T-helper 9 cell (primary cell): ENCODE data around the gene DNAI4.
"Not testable (repeated sequence)": the region's sequence is repeated elsewhere in the genome, so short reads cannot be mapped to it uniquely, and the experiment has no call there.

ENCODE experiments used
- DNase-seq: peaks from one replicate; pipeline ENCODE4 v3.0.0-alpha.2; 2020

DNAI4 gene

DNA sequence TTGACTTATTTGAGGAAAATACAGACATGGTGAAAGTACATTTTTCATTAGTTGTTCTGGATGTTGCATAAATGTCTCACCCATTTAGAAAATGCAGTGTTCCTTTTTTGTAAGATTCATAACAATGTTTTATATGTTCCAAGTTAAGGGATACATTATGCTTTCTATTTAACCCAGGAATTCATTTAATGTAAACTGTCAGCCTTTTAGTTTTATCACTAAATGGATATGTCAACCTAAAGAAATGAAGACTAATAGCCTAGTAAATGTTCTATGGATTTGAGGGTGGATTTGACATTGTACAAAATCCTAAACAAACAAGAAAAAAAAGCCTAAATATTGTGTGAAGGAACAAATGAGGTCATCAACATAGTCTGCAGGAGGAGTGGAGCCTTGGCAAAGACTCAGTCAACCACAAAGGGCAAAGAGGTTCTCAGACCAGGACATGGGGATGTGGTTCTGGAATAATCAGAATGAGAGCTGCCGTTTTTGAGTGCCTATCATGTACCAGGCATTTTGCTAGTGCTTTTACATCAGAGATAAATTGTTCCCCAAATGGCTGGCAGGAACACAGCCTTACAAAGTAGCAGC is 114.8 kb downstream of the DNAI4 start:
- no peak for DNase-seq

DNA sequence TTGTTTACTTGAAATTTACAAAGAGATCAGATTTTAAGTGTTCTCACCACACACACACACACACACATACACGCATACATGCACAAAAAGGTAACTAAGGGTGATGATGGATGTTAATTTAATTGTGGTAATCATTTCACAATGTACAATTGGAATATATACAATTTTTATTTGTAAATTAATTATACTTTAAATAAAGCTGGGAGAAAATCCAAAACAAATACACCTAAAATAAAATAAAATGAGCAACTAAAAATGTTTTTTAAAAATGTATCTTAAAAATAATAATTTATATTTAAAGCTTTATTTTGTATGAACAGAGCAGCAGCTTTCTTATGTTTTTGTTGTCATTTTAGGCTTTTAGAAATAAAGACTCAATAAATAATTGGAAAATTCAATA is 115.4 kb downstream of the DNAI4 start:
- DNase-seq = no peak

DNA sequence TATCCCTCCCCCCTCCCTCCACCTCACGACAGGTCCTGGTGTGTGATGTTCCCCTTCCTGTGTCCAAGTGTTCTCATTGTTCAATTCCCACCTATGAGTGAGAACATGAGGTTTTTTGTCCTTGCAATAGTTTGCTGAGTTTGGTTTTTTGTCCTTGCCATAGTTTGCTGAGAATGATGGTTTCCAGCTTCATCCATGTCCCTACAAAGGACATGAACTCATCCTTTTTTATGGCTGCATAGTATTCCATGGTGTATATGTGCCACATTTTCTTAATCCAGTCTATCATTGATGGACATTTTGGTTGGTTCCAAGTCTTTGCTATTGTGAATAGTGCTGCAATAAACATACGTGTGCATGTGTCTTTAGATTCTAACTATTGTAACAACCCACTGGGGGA is 128.8 kb downstream of the DNAI4 start:
- not testable (repeated sequence) for DNase-seq

DNA sequence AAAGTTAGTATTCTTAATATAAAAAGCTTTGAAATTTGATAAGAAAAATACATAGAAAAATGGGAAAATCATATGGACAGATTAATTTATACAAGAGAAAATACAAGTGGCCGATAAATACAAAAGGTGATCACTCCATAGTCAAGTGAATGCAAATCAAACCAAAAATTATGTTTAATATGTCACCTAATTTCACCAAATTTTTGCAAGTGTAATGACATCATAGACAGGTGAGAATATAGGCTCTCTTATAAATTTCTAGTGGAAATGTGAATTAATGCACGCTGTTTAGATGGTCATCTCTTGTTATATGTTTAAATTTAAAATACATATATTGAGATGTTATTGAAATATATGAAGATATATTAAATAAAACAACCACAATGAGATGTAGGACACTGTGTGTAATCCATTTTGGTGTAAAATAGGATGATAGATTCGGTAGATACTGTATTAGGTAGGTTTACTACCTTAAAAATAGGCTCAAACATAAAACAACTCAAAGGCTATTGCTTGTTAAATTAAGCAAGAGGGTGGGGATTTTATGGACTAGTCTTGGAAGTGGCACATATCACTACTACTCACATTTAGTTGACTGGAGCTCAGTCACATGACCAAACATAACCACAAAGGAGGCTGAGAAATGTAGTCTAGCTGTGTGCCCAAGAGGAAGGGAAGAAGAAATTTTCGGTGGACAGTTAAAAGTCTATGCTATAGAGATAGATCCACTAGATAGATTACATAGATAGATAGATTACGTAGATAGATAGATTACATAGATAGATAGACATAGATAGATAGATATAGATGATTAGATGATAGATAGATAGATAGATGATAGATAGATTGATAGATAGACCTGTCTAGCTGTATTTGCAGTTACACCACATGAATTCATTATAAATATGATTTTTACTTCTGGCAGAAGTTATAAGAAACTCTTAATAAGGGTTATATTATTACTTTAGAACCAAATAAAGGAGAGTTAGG is 132.7 kb downstream of the DNAI4 start:
- no peak for DNase-seq

DNA sequence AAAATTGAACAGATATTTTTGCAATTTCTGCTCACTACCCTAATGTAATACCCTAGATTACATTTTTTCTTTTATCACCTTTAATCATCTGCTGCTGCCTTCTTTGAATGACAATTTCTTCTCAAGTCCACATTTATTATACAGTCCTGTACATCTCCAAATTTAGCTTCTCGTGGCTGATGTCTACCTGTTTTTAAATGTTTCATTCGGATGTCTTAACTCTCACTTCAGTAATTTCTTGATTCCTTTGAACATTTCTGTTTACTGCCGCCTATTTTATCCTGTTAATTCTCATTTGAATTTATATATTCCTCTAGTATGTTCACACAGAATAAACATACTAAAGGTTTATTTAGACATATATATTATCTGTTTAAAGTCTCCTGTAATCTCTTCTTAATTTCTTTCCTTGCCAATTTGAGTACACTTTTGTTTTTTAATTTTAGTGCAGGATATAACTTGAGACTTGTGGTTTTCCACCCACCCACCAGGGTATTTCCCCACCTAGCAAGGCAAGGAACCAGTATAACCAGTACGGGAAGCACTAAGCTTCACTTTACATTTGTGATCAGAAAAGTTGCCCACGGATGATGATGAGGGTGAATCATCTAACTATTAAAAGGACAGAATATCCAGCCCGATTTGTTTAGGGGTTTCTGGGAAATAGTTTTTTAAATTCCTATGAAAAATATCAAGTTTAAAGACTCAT is 136.3 kb downstream of the DNAI4 start:
- DNase-seq = no peak

DNA sequence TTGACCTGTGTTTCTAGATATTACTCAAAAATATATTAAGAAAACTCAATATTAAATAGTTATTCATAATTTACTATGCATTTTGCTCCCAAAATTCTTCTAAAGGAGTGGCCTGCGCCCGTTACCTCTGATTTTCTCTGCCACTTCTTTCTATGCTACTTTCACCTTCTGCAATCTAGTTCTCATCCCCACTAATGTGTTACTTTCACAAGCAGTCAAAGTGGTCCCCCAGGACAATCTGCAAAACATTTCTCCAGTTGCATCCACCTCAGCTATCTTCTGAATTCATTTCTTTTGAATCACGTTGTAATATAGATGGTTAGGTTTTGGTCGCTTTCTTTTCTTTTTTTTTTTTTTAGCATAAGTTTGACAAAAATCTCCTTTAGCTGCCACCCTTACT is 137.0 kb downstream of the DNAI4 start:
- no peak for DNase-seq

DNA sequence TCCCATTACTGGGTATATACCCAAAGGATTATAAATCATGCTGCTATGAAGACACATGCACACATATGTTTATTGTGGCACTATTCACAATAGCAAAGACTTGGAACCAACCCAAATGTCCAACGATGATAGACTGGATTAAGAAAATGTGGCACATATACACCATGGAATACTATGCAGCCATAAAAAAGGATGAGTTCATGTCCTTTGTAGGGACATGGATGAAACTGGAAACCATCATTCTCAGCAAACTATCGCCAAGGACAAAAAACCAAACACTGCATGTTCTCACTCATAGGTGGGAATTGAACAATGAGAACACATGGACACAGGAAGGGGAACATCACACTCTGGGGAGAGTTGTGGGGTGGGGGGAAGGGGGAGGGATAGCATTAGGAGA is 138.9 kb downstream of the DNAI4 start:
- DNase-seq = not testable (repeated sequence)

DNA sequence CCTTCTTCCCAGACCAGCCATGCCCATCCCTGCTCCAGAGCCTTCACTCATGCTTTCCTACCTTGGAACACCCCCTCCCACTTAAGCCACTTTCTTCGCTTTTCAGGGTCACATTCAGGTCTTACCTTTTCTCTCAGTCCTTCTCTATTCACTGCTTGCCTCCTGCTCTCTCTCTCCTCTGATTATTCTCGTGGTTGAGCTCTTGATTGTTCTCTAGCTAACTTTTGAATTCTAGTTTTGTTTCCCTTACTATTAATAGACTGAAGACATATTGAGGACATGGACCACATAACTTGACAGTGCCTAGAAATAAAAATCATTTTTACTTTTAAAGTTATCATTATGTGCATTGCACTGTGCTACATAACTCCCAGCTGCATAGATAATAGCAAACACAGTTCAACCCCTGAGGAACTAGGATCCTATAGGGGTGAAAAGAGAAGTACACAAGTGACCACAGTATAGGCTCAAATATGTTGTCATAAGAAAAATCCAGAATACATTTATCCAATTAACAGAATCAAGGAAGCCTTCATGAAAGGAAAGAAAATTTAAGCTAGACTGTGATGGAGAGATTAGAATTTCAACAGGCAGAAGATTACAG is 145.1 kb downstream of the DNAI4 start:
- DNase-seq = no peak

DNA sequence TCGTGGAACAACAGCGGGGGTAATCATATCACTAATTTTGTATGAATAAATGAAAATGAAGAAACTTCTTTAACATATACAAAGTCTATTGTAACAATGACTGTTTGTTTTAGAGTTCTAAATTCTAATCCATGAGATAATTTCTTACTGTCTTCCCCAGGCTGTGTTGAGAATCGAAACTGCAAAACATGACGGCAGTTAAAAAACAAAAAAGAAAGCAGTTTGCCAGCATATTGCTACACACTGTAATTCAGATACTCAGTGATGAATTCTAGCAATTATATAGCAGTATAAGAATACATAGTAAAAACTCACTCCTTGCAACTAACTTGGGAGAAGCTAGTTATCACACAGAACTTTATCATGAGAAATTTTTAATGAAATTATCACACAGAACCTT is 145.7 kb downstream of the DNAI4 start:
- DNase-seq = no peak

DNA sequence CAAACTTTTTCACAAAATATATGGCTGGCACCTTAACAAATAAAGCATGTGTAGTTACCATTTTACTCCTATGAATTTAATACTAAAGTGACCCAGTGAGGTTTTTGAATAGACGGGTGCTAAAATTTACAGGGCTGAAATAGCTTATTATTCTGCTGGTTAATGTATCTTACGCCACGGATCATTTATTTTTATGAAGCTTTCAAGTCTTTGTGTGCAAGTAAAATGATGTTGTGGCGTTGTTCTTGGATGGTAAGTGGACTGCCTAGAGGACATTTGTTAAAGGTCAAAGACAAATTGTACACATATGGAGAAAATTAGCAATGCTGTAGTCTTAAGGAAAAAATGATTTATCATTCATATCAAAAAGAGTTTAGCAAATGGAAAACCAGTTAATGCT is 146.4 kb downstream of the DNAI4 start:
- no peak for DNase-seq

DNA sequence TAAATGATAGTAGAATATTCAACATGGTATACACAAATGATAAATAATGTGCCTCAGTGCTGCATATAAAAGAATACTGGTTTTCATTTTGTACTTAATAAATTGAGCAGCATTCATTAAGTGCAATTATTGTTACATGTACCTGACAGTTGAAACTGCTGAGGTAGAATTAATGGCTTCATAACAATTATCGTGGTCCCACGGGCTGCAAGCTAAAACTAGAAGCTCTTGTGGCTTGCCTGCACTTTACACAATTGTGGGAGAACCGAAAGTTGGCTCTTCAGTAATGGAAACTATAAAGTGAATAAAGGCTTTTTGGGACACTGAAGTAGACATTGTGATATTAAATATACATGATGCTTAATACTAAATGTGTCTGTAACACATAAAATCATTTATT is 146.8 kb downstream of the DNAI4 start:
- DNase-seq = no peak

DNA sequence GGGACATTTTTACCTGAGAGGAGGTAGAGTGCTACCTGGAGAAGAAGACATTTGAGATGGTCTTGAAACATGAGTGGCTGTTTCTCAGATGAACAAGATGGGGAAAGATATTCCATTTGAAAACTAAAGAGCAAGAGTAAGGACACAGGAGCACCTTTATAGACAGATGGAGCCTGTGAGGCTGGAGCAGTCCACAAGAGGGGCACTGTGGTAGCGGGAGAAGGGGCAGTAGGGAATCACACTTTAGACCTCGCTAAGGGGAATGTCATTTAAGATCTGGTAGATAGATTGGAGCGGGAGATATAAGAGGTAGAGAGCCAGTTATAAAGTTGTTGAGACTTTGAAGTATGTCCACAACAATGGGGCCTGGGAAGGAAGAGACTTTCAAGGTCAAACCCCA is 149.0 kb downstream of the DNAI4 start:
- DNase-seq = no peak

DNA sequence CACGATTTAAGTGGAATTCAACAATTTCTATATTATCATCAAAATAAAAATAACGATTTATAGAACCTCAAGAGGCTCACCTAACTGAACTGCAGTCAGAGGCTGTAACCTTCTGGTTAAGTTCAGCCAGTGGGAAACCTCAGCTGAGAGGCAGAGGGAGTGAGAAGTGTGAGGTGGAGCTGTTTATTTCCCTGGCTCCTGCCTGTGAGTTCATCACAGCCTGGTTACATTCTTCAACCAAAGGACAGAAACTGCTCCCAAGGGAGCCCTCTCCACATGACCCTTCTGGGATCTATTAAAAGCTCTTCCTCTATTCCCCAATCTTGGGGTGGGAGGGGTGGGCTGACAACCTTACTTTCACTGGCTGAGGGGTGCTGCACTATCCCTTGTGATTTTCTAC is 150.2 kb downstream of the DNAI4 start:
- no peak for DNase-seq

DNA sequence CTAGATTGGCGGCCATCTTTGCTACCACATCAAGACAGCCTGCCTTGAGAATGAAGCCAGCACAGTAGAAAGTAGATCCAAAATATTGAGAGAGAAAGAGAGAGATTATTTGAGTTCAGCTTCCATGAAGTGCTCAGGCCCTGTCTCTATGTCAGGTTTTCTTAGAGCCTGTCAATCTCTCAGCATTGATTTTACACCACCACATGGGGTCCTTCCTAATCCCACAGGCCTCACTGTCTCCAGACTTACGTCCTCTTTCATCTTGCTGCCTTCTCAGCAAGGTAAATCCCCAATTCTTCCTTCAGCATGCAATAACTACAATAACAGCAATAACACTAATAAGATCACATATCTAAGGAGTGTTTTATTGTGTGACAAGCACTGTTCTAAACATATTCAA is 151.4 kb downstream of the DNAI4 start:
- no peak for DNase-seq

DNA sequence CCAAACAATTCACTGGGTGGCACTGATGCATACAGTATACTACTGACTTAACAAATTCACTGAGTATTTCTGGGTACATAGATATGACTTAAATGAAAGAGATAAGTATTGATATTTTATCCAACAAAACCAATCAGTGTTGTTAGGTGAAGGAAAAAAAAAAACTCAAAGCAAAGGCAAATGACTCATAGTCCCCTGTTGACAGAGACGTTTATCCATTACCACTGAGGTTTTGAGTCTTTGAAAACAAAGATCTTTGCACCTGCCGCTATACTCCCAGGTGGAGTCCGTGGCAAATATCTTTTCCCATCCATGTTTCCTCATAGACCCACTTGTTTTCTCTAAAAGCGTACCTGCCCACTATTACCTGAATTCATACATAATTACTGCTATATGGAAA is 154.0 kb downstream of the DNAI4 start:
- DNase-seq = no peak

DNA sequence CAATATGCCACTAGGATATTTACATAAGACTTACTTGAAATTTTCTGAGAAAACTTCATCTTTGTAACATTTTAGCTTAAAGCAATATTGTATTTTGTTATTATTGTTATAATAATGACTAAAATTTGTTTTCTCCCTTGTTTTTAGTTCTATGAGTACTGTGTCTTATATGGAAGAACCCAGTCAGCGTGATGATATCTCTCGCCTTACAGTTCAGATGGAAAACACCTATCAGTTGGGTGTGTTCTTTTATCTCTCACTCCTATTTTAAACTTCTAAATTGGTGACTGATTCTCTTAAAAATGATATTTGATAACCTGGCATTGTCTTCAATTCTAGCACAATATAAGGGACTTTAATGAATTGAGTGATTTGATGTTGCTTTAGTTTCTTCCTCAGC is 154.4 kb downstream of the DNAI4 start:
- DNase-seq = no peak

DNA sequence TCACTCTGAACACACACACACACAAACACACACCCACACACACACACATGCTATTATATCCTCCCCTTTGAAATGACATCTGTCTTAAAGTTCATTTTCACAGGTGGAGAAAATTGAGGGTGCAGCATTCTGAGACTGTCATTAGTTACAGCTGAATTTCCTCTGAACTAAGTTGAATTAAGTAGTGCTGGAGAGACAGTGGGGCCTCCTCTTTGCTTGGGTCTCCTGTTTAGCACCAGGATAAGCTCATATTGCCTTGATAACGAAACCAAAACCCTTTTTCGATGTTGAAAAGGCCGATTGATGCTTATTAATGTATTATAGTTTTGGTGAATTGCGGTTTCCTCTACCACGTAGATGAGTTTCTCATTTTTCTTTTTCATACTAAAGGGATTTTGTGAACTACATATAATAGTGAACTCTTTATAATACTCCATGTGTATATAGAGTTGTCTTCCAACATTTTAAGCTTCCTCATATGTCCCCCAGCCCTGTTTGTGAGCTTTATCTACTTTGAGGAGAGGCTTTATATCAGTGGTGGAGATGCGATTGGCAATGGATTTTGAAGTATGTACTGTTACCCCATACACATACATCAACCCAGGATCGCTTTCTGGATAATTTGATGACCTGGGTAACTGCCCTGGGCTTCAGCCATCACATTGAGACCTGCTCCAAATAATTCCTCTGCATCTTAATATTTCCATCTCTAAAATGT is 155.0 kb downstream of the DNAI4 start:
- DNase-seq = no peak

DNA sequence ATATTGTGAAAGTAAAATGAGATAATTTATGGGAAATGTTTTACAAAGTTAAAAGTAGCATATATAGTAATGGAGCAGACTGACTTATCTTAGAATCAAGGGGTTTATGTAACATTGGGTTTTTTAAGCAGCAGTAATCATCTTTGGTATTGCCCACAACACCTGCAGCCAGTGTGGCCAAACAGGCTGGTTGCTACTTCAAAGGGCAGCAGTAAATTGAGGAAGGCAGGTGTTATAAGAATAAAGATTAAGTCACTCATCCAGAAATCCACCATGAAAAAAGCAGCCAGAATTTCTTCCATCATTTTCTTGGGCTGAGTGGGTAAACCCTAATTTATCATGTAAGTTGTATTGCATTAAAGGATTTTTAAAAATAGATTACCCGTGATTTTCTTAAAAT is 155.7 kb downstream of the DNAI4 start:
- no peak for DNase-seq

DNA sequence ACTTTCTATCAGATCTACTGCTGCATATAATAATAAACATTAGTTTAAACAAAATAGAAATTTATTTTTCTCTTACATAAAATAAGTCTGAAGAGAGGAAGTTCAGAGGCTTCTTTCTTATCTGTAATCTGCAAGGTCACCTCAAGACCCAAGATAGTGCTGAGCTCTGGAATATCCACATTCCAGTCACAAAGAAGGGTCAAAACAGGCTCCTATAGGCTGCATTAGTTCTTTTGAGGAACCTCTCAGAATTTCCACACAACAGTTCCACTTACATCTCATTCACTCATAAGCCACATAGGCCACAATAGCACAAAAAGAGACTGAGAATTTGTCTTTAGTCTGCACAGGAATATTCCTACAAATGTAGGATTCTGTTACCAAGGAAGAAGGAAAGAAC is 157.0 kb downstream of the DNAI4 start:
- no peak for DNase-seq

DNA sequence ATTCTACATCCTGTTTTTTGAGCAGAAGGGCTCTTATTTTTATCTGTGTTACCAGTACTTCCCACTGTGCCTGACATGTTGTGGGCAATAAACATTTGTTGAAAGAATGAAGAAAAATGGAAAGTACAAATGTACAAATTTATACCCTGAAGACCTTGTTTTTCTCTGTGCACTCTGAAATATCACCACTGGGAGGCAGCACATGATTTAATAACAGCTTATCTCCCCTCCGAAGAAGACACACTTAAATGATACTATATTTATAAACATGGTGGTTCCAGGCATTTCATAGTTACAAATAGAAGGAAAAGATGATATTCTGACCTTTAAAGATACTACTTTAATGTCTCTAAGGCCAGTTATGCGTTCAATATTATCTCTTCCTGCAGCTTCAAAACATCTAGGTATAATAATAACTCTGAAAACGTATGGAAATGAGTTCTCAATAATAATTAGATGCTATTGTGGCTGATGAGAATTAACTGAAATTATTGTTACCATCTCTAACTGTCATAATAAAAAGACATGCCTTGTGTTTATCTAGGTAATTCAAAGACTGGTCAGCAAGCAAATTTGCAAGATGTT is 159.6 kb downstream of the DNAI4 start:
- DNase-seq = peak; percentile 15
